Measurements from ENCODE around the gene CNDP1.

CNDP1 gene

DNA sequence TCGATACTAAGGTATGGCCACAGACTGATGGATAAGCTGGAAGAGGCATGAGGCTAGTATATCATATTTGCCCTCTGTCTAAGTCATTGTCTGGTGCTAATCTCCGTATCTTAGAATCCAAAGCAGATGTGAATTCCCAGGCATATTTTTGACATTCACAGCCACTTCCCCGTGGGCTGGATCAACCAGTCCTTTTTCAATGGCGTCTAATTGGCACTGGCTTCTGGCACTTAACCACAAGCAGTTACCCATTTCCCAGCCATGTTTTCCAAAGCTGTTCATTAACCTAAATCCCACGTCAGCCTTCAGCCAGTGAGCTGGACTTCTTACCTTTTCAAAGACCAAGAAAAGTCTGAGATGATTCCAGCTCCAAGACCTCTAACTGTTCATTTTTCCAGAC lies 42.7 kb downstream of the CNDP1 start:
- no peak for DNase-seq (ENCODE audit: extremely low read depth in 1 of 2, low read depth in 1 of 2)

DNA sequence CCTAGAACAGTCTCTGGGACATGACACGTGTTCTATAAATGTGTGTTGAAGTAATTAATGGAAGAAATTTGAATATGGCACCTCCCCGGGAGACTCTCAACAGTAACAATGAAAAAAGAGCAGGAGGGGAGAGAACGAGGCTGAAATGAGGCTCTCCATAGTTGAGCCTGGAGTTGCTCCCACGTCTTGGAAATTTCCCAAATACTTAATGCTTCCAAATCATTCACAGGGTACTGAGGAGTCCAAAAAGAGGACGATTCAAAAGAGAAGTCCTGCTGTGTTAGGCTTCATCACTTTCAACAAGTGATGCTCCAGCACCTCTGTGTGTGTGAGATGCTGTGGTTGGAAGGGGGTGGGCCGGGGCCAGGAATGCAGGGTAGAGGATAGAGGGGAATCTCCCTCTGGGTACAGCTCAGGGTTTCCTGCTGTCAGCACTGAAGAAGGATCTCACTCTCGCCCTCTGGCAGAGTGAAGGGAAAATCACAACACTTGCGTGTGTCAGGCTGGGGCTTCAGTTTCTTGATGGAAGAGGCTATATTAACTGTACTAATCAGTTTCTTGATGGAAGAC lies 45.3 kb downstream of the CNDP1 start:
- DNase-seq (ENCODE audit: extremely low read depth in 1 of 2, low read depth in 1 of 2) = no peak

DNA sequence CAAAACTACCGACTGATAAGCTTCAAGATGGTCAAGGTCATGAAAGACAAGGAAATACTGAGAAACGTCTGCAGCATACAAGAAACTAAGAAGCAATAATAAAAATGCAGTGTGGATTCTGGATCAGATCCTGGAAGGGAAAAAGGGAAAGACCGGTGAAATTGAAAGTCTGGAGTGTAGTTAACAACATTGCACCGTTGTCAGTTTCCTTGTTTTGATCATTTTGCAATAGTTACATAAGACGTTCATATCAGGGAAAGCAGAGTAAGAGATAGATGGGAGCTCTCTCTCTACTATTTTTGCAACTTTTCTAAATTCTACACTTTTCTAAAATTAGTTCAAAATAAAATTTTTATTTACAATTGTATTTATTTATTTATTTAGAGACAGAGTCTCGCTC lies 48.3 kb downstream of the CNDP1 start:
- DNase-seq (ENCODE audit: extremely low read depth in 1 of 2, low read depth in 1 of 2) = no peak

DNA sequence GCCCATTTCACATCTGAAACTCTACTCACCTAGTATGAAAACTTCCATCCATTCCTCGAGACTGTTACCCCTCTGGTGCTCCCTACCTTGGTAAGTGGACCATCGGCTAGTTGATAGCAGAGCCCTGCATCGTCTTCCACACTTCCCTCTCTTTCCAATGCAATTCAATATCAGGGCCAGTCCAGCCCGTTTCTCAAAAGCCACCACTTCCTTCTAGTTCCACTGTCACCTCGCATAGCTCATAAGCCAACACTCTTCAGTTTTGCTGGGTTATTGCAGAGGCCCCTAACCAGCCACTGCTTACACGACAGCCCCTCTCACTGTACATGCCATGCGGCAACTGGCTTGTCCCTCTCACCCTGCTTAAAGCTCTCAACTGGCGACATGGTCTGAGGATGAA lies 53.1 kb downstream of the CNDP1 start:
- DNase-seq (ENCODE audit: extremely low read depth in 1 of 2, low read depth in 1 of 2) = no peak

- no peak for DNase-seq (ENCODE audit: extremely low read depth in 1 of 2, low read depth in 1 of 2)
Measured at GRCh38 chr18:74589021-74589420, 54.7 kb downstream of the CNDP1 start.

DNA sequence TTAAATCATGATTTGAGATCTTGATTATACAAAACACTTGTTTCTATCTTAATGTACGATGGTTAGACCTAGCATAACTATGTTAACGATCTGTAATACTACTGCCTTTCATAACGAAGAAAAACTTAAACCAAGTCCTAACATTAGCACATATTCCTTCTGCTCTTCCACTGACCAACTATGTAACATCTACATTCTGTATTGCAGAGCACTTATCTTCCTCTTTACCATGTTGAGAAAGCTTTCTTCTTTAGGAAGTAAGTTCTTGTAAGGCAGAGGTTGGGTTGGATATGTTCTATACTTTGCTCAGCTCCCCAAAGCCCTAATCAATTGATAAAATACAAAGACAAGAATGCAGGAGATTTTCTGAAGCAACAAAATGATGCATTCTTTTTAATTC lies 55.5 kb downstream of the CNDP1 start:
- DNase-seq (ENCODE audit: extremely low read depth in 1 of 2, low read depth in 1 of 2) = no peak

DNA sequence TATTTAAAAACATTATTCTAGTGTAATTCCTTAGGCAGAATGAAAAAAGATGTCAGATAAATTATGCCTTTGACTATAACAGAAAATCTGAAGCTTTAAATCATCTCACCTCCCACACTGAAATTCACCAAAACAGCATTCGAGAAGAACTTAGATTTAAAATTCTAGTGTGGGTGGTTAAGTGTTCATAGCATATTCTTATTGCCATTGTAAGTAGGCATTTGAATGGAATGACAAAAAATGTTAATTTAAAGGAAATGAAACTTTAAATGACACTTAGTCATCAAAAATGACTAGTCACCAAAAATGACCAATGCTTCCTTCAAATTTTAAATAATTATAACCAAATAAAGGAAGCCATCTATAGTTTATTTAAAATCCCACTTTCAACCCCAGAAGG lies 56.4 kb downstream of the CNDP1 start:
- no peak for DNase-seq (ENCODE audit: extremely low read depth in 1 of 2, low read depth in 1 of 2)

DNA sequence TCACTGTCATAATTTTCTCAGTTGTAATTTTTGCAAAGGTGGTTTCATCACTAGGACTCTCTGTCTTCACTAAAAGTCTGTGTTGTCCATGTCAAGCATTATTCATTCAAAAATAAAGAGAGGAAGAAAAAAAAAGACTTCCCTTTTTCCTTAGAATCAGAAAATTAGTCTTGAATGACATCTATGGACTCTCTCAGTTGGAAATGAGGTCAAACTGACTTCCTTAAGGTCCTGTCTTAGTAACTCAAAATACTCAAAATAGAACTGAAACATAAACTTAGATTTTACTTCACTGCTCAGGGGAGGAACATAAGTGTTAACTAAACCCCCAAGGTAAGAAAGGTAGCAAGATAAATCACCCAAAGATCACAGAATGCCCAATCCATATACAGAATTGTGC lies 61.1 kb downstream of the CNDP1 start:
- no peak for DNase-seq (ENCODE audit: extremely low read depth in 1 of 2, low read depth in 1 of 2)

GRCh38 chr18:74597034-74597661 lies 62.8 kb downstream of the CNDP1 start:
- peak; percentile 16 to 56 for DNase-seq (ENCODE audit: extremely low read depth in 1 of 2, low read depth in 1 of 2)

DNA sequence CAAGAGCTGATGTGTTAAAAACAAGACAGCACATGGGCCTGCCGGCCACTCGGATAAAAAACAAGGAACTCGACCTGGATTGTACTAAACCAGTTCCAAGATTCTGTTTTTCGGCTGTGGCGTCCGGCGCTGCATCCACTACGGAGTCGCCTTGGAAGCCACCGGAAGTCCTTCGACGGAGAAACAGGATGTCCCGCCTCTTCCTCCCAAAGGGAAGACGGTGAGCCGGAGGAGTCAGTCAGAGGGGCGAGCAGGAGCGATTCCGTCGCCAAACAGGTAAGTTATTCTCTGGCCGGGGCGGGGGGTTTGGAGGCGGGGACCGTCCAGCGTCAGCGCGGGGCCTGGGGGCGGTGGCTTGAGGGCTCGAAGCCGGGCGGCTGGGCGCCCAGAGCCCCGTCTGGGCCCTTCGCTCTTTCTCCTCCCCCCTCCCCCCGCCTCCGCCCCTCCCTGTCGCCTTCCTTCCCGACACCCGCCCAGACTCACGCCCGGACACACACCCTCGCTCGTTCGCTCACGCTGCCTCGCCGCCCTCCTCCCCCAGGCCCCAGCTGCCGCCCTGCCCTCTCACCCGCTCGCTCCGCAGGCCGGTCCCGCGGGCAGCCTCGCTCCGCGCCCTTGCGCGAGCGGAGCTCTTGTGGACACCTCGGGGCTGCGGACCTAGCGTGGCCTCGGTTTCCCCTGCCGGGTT lies 63.5 kb downstream of the CNDP1 start, which contains the start of gene ZNF407:
Gene ZNF407, plus strand, starts transcription at position 209 of the 688 bp plus-strand sequence. CDS start 33,150 bp downstream, outside the sequence.
- DNase-seq (ENCODE audit: extremely low read depth in 1 of 2, low read depth in 1 of 2) = peak; percentile 60 to 72

GRCh38 chr18:74598350-74599001 lies 64.2 kb downstream of the CNDP1 start:
- peak; percentile 43 to 47 for DNase-seq (ENCODE audit: extremely low read depth in 1 of 2, low read depth in 1 of 2)

DNA sequence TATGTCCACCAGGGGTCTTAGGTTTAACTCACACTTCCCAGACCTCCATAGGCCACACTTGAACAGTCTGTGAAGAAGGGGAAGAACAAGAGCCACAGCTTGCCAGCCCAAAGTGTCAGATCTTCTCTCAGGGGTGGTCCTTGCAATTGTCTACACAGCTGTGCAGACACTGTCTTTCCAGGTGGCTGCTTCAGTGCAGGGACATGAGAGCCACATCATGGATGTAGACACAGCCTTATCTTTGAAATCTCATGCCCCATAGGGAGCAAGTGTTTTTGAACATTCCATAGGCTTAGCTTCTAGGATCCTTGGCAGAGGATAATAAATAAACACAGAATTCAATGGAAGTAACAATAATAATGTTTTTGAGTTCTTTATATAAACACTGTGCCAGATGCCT lies 70.1 kb downstream of the CNDP1 start:
- DNase-seq (ENCODE audit: extremely low read depth in 1 of 2, low read depth in 1 of 2) = no peak

- no peak for DNase-seq (ENCODE audit: extremely low read depth in 1 of 2, low read depth in 1 of 2)
Measured at GRCh38 chr18:74604774-74605173, 70.5 kb downstream of the CNDP1 start.

- DNase-seq (ENCODE audit: extremely low read depth in 1 of 2, low read depth in 1 of 2) = no peak
Measured at GRCh38 chr18:74608681-74609080, 74.4 kb downstream of the CNDP1 start.

DNA sequence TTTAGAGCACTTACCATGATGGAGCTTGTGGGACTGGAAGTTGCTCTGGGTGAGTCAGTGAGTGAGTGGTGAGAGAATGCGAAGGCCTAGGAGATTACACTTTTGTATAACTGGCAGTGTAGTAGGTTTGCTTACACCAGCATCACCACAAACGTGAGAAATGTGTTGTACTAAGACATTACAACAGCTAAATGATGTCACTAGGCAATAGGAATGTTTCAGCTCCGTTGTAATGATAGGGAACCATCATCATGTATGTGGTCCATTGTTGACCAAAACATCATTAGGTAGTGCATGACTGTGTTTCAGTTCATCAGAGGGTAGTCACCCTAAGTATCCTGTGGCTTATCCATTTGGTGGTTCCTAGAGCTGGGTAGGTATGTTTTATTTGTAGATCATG lies 75.2 kb downstream of the CNDP1 start:
- no peak for DNase-seq (ENCODE audit: extremely low read depth in 1 of 2, low read depth in 1 of 2)

DNA sequence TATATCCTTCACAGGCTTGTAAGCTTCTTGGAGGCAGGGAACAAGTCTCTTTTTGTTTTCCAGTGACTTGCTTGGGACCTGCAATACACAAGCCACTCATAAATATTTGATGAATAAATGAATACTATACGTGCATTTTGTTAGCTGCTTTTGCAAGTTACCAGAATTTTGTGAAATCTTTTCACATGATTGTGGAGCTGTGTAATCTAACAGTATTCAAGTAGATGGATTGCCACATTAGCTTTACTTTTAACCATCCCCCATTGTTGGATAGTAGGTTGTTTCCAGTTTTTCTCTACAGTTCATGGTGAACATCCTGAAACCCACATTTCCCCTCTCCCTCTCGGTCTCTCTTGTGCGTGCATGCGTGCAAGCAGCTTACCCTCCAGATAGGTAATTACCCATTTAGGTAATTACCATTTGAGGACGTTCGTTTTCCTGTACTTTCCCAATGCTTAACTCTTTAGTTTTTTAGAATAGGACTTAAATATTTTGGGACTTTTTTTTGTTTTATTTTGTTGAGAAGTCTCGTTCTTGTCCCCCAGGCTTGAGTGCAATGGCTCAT lies 75.8 kb downstream of the CNDP1 start:
- no peak for DNase-seq (ENCODE audit: extremely low read depth in 1 of 2, low read depth in 1 of 2)

DNA sequence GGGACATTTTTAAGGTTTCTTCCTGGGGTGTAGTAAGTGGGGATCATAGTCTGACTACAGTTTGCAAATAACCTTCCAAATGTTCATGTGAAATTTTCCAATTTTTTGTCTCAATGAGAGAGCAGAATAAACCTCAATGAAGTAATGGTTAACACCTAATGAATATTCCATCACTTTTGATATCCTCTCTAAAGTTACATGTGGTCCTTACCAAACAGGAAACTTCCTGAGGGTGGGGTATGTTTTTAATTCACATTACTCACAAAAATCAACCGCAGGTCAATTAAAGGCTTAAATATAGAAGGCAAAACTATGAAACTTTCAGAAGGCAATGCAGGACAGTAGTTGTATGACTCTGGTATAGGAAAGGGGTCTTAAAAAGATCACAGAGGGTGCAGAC lies 76.6 kb downstream of the CNDP1 start:
- DNase-seq (ENCODE audit: extremely low read depth in 1 of 2, low read depth in 1 of 2) = no peak

GRCh38 chr18:74611765-74612164 lies 77.5 kb downstream of the CNDP1 start:
- no peak for DNase-seq (ENCODE audit: extremely low read depth in 1 of 2, low read depth in 1 of 2)

- DNase-seq (ENCODE audit: extremely low read depth in 1 of 2, low read depth in 1 of 2) = no peak
Measured at GRCh38 chr18:74613381-74613780, 79.1 kb downstream of the CNDP1 start.

DNA sequence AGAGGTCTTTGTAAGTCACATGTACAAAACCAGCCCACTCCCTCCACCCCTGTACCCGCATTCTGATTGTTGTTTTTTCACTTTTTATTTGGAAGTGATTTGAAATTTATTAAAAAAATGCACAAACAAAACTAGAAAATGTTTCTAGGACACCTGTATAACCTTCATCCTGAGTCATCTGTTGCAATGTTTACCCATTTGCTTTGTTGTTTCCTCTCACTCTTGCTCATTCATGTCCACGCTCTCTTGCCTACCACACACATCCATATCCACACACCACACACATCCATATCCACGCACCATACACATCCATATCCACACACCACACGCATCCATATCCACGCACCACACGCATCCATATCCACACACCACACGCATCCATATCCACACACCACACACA lies 82.2 kb downstream of the CNDP1 start:
- no peak for DNase-seq (ENCODE audit: extremely low read depth in 1 of 2, low read depth in 1 of 2)

DNA sequence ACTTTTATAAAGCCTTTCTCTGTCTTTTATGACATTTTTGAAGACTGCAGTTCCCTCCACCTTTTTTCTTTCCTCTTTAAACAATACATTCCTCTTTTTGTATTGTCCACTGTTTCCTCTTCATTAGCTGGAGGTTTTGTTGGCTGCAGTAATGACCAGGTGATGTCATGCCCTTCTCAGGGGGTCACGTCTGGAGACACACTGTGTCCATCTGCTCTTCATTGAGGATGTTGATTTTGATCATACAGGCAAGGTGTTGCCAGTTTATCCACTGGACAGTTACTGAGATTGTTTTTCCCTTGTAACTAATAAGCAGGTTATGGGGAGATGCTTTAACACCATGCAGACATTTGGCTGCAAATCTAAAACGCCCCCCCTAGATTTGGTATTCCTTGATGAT lies 83.2 kb downstream of the CNDP1 start:
- DNase-seq (ENCODE audit: extremely low read depth in 1 of 2, low read depth in 1 of 2) = no peak

GRCh38 chr18:74622072-74622471 lies 87.8 kb downstream of the CNDP1 start:
- DNase-seq (ENCODE audit: extremely low read depth in 1 of 2, low read depth in 1 of 2) = no peak

Data from activated CD8-positive, alpha-beta memory T cell treated with anti-CD3 and anti-CD28 coated beads for 1 hour (primary cell).